ENCODE measurements around the gene ZNF208.
A peak's percentile ranks its signal among the peaks of the same experiment; 100 is the strongest.
"Not testable (repeated sequence)": the region's sequence is repeated elsewhere in the genome, so short reads cannot be mapped to it uniquely, and the experiment has no call there.

The ZNF208 gene

GRCh38 chr19:22010437-22011143 lies at the start of gene ZNF208:
Gene ZNF208, minus strand, starts transcription at chr19:22010943. Its CDS starts 149 bp downstream, at chr19:22010794.
- peak in 1 of 2 donors; percentile 1 for DNase-seq (ENCODE audit: low read depth in 2 of 2)

- DNase-seq (ENCODE audit: low read depth in 2 of 2): peak; percentile 0 to 3
Measured at GRCh38 chr19:22052644-22053013, 41.9 kb upstream of the ZNF208 start.

- DNase-seq (ENCODE audit: low read depth in 2 of 2): not testable (repeated sequence)
Measured at GRCh38 chr19:22041151-22041550, 30.4 kb upstream of the ZNF208 start.

GRCh38 chr19:22030680-22031079 lies 19.9 kb upstream of the ZNF208 start:
- DNase-seq (ENCODE audit: low read depth in 2 of 2): no peak

GRCh38 chr19:22026687-22027086 lies 15.9 kb upstream of the ZNF208 start:
- DNase-seq (ENCODE audit: low read depth in 2 of 2): no peak

GRCh38 chr19:22025539-22025938 lies 14.8 kb upstream of the ZNF208 start:
- not testable (repeated sequence) for DNase-seq (ENCODE audit: low read depth in 2 of 2)

GRCh38 chr19:21970466-21970865 lies 40.3 kb downstream of the ZNF208 start:
- no peak for DNase-seq (ENCODE audit: low read depth in 2 of 2)

- DNase-seq (ENCODE audit: low read depth in 2 of 2): no peak
Measured at GRCh38 chr19:21947775-21948174, 63.0 kb downstream of the ZNF208 start.

- no peak for DNase-seq (ENCODE audit: low read depth in 2 of 2)
Measured at GRCh38 chr19:21940684-21941083, 70.1 kb downstream of the ZNF208 start.

GRCh38 chr19:21934593-21934992 lies 76.2 kb downstream of the ZNF208 start:
- no peak for DNase-seq (ENCODE audit: low read depth in 2 of 2)

GRCh38 chr19:21934131-21934530 lies 76.6 kb downstream of the ZNF208 start:
- DNase-seq (ENCODE audit: low read depth in 2 of 2): no peak

- DNase-seq (ENCODE audit: low read depth in 2 of 2): no peak
Measured at GRCh38 chr19:21922276-21922675, 88.5 kb downstream of the ZNF208 start.

- DNase-seq (ENCODE audit: low read depth in 2 of 2): no peak
Measured at GRCh38 chr19:21921691-21922180, 89.0 kb downstream of the ZNF208 start.

GRCh38 chr19:21915411-21915810 lies 95.3 kb downstream of the ZNF208 start:
- no peak for DNase-seq (ENCODE audit: low read depth in 2 of 2)

- no peak for DNase-seq (ENCODE audit: low read depth in 2 of 2)
Measured at GRCh38 chr19:21912654-21913053, 98.1 kb downstream of the ZNF208 start.

GRCh38 chr19:21910318-21910717 lies 100.4 kb downstream of the ZNF208 start:
- no peak for DNase-seq (ENCODE audit: low read depth in 2 of 2)

GRCh38 chr19:21908066-21908465 lies 102.7 kb downstream of the ZNF208 start:
- DNase-seq (ENCODE audit: low read depth in 2 of 2): no peak

GRCh38 chr19:21907516-21907915 lies 103.2 kb downstream of the ZNF208 start:
- DNase-seq (ENCODE audit: low read depth in 2 of 2): no peak

GRCh38 chr19:21902571-21902970 lies 108.2 kb downstream of the ZNF208 start:
- DNase-seq (ENCODE audit: low read depth in 2 of 2): no peak

GRCh38 chr19:21901861-21902260 lies 108.9 kb downstream of the ZNF208 start:
- no peak for DNase-seq (ENCODE audit: low read depth in 2 of 2)

- DNase-seq (ENCODE audit: low read depth in 2 of 2): no peak
Measured at GRCh38 chr19:21900401-21900800, 110.3 kb downstream of the ZNF208 start.

- no peak for DNase-seq (ENCODE audit: low read depth in 2 of 2)
Measured at GRCh38 chr19:21891086-21891485, 119.7 kb downstream of the ZNF208 start.

- DNase-seq (ENCODE audit: low read depth in 2 of 2): peak; percentile 10 to 14
Measured at GRCh38 chr19:21890017-21890416, 120.7 kb downstream of the ZNF208 start.

GRCh38 chr19:21885516-21885915 lies 125.2 kb downstream of the ZNF208 start:
- DNase-seq (ENCODE audit: low read depth in 2 of 2): not testable (repeated sequence)
